NCI-H2171 treated with DMSO at 0.1 percent for 48 hours (cell line): ENCODE data around the gene INTS6.

Source experiments
- DNase-seq: peaks from one replicate; lab custom pipeline; 2025; lab: John Stamatoyannopoulos, UW

The INTS6 gene

DNA sequence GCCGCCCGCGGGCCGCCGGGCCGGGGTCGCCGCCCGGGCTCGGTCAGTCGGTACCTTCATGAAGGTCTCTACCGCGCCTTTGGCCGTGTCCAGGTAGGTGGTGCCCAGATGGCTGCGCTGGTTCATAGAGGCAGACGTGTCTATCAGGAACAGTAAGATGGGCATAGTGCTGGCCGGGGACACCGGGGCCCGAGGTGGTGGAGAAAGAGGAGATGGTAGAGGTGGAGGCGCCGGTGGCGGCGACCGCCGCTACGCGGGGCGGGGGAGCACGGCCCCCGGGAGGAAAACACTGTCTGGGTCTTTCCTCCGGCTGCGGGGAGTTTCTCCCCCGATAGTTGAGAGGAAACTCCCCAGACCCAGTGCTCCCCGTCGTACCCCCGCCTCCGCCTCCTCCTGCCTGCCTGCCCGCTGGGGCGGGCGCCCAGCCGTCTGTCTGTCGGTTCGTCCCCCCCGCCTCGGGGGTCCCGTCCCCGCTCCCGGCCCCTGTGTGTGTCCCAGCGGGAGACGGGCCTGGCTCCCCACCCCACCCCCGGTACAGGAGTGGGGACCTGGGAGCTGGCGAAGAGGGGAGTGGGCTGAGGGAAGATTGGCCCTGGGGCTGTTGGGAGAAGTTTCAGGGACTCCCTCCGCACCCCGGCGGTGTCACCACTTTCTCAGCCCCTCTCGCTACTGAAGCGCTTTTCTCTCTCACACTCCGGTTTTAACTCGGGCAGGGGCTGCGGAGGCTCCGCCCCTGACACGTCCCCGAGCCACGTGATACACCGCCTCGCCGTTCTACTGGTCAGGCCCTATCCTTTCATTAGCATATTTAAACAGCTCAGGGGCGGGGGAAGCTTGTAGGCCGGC lies at the start of gene INTS6:
Gene INTS6, minus strand, starts transcription at position 676 of the 846 bp plus-strand sequence. Its CDS starts 511 bp downstream, at position 165.
- peak; percentile 99 for DNase-seq

GRCh38 chr13:51502153-51502651 lies 49.4 kb upstream of the INTS6 start:
- DNase-seq = no peak

DNA sequence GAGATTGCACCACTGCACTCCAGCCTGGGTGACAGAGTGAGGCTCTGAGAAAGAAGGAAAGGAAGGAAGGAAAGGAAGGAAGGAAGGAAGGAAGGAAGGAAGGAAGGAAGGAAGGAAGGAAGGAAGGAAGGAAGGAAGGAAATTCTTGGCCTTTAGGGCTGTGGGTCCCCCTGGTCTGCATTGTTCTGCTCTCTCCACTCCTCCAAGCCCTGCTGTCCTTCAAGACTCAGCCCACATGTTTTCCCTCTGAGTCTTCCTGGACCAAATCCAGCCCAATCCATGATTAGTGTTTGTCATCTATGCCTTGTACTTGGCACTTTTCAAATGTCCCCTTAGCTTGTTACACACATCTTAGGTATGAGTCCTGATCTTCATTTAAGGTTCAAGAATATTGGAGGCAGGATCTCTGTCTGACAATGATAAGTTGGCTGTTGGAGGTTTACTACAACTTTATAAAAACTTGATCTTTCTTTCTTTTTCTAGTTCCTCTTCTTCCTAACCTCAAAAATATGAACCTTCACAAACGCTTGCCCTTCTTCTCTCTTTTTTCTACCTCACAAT lies 48.8 kb upstream of the INTS6 start:
- no peak for DNase-seq

DNA sequence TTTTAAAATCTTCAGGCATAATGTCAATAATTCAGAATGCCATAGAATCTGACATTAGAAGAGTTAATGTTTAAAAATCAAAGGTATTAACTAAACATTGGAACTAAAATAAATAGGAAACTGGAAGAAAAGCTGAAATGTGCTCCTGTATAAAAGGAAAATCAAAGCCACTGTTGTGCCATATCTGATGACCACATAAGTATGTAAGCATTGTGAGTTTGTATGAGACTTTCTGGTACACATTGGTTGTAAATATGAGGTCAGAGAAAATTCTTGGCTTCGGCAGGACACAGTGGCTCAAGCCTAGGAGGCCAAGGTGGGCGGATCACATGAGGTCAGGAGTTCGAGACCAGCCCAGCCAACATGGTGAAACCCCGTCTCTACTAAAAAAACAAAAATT lies 48.3 kb upstream of the INTS6 start:
- DNase-seq = no peak

GRCh38 chr13:51500687-51501086 lies 47.9 kb upstream of the INTS6 start:
- DNase-seq = no peak

- no peak for DNase-seq
Measured at GRCh38 chr13:51499841-51500240, 47.0 kb upstream of the INTS6 start.

- DNase-seq = no peak
Measured at GRCh38 chr13:51495316-51495715, 42.5 kb upstream of the INTS6 start.

- no peak for DNase-seq
Measured at GRCh38 chr13:51494156-51494555, 41.3 kb upstream of the INTS6 start.

DNA sequence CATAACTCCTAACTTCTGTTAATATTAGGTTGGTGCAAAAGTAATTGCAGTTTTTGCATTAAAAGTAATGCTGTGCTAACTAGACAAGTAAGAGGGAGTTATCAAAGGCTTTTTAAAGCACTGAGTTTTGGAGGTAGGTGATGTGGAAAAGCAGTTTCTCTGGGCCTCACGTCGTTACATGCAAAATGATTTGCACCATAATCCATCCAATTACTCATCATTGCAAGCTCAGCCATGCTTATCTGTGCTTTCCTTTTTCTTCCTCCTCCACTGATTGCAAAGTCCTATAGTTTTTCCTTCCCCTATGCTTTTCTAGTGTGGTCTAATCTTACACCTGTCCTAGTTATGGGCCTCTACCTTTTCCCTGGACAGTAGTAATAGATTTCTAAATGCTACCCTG lies 35.4 kb upstream of the INTS6 start:
- DNase-seq = no peak

GRCh38 chr13:51481656-51482055 lies 28.8 kb upstream of the INTS6 start:
- no peak for DNase-seq

GRCh38 chr13:51479199-51479523 lies 26.3 kb upstream of the INTS6 start:
- no peak for DNase-seq

- DNase-seq = no peak
Measured at GRCh38 chr13:51478418-51479198, 25.8 kb upstream of the INTS6 start.

GRCh38 chr13:51477653-51478324 lies 25.0 kb upstream of the INTS6 start:
- no peak for DNase-seq

GRCh38 chr13:51477149-51477548 lies 24.3 kb upstream of the INTS6 start:
- no peak for DNase-seq

DNA sequence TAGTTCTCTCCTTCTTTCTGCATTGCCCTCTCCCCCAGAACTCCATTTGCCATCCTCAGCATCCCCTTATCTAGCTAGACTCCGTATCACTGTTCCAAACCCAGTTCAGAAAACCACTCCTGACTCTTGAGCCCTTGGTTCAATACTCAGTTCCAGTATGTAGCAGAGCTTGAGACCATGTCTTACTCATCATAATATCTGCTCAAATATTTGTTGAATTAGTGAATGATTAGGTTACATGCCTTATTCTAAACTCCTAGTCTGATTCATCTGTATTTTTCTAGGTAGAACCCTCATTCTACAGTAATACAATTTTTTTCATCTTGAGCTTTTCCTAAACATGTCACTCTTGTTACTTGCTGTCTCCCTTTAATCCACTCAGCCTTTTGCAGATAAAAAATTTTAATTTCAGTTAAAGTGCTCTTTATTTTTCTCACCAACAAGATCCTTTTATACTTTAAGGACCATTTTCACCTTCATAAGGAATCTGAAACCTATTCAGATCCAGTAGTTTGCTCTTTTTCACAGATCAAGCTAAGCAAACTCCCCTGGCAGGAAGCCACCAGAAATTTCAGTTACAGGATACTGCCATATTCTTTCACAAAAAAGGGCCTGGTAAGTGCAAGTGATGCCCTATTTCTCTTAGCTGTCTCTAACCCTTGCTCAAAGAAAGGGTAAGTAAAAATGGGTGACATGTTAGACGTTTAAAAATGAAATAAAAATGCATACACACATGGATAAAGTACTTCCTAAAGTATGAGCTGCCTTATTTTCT lies 23.1 kb upstream of the INTS6 start:
- no peak for DNase-seq

DNA sequence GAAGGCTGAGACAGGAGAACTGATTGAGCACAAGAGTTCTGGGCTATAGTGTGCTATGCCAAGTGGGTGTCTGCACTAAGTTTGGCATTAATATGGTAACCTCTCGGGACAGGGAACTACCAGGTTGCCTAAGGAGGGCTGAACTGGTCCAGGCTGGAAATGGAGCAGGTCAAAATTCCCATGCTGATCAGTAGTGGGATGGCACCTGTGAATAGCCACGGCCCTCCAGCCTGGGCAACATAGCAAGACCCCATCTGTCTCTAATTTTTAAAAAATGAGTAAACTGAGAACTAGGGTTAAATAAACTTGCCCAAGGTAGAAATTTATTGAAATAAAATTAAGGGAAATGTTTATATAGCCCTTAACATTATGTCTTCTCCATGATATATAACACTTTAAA lies 17.0 kb upstream of the INTS6 start:
- DNase-seq = no peak

GRCh38 chr13:51467730-51468129 lies 14.9 kb upstream of the INTS6 start:
- no peak for DNase-seq

DNA sequence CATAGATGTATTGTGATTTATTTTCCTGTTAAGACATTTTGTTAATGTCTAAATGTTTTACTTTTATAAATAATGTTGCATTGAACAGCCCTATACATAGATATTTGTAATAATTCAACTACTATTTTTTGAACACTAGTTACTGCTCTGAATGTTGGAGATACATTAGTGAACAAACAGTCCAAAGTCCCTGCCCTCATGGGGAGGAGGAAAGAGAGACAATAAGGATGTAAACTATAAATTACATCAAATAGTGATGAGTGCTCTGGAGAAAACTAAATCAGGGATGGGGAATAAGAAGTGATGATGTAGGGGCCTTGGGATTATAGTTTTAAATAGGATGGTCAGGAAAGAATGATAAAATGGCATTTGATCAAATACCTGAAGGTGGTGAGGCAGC lies 12.3 kb upstream of the INTS6 start:
- DNase-seq = no peak

DNA sequence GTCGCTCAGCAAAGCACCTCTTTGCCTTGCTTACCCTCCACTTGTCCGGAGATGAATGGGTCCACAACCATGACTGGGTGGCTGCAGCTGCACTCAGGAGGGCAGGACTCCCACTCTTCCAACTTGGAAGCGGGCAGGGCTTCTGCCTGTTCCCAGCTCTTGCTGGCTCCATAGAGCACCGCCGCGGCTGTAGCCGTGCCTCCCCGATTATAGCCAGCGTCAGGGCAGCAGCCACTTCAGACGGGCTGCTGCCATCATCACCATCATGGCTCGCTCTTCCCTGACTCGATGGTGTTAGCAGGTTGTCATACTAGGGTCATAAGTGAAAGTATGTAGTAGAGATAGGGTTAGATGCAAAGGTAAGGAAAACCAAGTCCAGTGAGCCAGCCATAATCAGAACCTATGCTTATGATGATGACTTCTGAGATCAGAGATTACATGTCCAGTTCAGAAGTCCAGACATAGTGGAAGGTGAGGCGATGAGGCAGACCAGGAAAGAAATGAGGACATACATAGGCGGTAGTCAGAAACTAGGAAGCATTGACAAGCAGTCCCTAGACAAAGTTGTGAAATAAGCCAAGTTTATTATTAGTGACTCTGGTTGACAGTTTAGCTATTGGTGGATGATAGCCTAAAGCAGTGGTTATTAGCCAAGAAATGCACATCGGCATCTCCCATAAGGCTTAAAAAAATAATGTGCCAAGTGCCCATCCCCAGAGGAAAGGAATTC lies 4.4 kb upstream of the INTS6 start:
- no peak for DNase-seq

DNA sequence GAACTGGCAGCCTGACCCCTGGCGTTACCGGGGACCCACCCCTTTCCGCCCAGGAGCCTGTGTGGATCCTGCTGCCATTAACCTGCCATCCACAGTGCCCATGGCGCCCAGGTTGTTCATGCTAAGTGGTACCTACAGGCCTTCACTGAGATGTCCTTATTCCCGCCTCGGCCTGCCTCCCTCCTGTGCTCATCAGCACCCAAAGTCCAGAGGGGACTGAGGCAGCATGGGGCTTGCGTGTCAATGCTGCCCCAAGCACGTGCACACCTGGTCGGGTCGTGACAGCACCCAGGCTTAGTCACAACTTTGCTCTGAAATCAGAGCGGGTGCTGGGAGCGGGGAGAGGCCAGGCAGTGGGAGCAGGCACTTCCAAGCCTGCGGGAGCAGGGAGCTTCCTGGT lies 3.7 kb upstream of the INTS6 start:
- DNase-seq = no peak

- DNase-seq = no peak
Measured at GRCh38 chr13:51455532-51455931, 2.7 kb upstream of the INTS6 start.
